ENCODE data around the gene GABBR1.

GABBR1 gene

DNA sequence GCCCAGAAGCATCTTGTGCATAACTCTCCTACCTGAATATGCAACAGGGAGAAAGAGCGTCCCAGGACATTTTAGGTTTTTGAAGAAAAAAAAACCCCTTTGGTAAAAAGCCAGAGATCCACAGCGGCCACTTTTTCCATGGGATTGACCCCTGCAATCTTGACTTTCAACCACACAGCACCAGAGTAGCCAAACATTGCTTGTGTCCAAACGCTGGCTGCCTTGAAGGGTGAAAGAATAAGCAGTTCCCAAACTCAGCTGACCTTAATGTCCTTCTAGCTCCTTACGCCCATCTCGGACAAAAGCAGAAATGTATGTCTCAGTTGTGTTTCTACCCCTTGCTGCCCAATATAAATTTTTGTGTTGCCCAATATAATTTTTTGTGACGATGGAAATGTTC is 22.7 kb upstream of the GABBR1 start:
- TF ChIP-seq, protein P1, sequence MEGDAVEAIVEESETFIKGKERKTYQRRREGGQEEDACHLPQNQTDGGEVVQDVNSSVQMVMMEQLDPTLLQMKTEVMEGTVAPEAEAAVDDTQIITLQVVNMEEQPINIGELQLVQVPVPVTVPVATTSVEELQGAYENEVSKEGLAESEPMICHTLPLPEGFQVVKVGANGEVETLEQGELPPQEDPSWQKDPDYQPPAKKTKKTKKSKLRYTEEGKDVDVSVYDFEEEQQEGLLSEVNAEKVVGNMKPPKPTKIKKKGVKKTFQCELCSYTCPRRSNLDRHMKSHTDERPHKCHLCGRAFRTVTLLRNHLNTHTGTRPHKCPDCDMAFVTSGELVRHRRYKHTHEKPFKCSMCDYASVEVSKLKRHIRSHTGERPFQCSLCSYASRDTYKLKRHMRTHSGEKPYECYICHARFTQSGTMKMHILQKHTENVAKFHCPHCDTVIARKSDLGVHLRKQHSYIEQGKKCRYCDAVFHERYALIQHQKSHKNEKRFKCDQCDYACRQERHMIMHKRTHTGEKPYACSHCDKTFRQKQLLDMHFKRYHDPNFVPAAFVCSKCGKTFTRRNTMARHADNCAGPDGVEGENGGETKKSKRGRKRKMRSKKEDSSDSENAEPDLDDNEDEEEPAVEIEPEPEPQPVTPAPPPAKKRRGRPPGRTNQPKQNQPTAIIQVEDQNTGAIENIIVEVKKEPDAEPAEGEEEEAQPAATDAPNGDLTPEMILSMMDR (IDR thresholded peaks at IDR 0.05; ENCODE audit: low read depth, low read length, missing control alignments), result no peak
- no peak for DNase-seq (ENCODE audit: low read depth)

DNA sequence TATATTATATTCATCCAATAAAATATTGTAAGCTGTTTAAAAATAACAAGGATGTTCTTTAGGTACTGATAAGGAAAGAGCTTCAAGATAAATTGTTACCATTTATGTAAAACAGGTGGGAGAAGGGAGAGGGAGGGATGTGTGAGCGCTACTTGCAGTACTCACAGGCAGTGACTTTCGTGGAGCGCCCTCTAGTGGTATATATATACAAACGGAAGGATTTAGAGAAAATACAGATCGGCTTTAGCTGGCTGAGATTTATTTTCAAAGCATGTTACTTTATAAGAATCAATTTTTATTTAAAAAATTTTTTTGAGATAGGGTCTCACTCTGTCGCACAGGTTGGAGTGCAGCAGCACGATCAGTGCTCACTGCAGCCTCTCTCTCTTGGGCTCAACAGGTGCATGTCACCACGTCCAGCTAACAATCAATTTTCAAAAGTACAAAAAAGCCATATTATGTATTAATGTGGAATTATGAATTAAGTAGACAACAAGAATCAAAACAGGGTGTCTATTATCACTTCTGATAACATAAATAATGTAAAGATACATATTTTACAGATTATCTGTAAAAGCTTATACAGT is 20.6 kb upstream of the GABBR1 start:
- TF ChIP-seq, protein P1 (IDR thresholded peaks at IDR 0.05; ENCODE audit: low read depth, low read length, missing control alignments), result peak; percentile 59
- DNase-seq (ENCODE audit: low read depth), result peak; percentile 55
- no peak overlapping the region for H3K4me3 ChIP-seq (ENCODE audit: low read depth, low read length)

More for the DNA sequence above, 22.7 kb upstream of the GABBR1 start:
- H3K4me3 ChIP-seq (ENCODE audit: low read depth, low read length), result no peak overlapping the region

DNA sequence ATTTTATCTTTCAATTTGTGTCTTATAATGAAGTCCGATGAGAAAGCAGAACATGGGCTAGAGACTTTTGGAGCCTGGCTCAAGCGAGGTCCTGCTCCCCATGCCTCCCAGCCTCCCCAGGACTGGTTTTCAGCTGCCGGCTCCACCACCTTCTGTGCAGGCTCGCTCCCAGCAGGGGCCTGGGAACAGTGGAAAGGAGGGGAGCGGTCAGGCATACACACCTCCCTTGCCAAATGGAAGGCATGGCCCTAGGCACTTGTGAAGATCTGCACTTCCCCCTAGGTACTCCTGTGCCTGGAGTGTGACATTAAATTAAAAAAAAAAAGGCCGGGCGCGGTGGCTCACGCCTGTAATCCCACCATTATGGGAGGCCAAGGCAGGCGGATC is 19.2 kb upstream of the GABBR1 start:
- TF ChIP-seq, protein P1 (IDR thresholded peaks at IDR 0.05; ENCODE audit: low read depth, low read length, missing control alignments), result no peak
- H3K4me3 ChIP-seq (ENCODE audit: low read depth, low read length), result no peak overlapping the region
- no peak for DNase-seq (ENCODE audit: low read depth)

DNA sequence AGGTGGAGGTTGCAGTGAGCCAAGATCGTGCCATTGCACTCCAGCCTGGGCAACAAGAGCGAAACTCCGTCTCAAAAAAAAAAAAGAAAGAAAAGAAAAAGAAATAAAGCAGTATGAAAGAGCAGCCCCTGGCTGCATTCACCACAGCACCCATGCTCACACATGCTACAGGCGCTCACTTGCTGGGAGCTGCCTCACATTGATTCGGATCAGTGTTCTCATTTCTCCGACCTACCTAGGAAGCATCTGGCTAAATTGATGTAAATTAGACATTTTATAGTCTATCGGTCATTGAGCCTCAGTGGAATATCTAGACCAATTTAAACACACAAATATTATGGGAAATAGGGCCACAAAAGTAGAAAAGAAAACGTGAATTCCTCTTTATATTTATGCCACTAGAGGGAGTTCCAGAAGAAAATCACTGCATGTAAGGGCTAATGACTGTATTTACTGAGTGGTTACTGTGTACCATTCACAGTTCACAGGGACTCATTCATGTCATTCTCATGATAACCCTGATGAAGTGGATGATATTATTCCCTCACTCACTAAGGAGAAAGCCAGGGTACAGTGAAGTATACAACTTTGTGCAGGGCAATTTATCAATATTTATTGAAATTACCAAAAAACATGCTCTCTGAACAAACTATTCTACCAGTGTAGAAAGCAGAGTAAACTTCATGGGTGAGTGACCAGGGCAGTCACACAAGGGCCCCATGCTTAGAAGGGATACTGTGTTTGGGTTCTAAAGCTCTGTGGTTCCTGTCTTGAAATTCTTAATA is 18.6 kb upstream of the GABBR1 start:
- TF ChIP-seq, protein P1 (IDR thresholded peaks at IDR 0.05; ENCODE audit: low read depth, low read length, missing control alignments), result peak; percentile 53
- no peak overlapping the region for H3K4me3 ChIP-seq (ENCODE audit: low read depth, low read length)
- DNase-seq (ENCODE audit: low read depth), result no peak

DNA sequence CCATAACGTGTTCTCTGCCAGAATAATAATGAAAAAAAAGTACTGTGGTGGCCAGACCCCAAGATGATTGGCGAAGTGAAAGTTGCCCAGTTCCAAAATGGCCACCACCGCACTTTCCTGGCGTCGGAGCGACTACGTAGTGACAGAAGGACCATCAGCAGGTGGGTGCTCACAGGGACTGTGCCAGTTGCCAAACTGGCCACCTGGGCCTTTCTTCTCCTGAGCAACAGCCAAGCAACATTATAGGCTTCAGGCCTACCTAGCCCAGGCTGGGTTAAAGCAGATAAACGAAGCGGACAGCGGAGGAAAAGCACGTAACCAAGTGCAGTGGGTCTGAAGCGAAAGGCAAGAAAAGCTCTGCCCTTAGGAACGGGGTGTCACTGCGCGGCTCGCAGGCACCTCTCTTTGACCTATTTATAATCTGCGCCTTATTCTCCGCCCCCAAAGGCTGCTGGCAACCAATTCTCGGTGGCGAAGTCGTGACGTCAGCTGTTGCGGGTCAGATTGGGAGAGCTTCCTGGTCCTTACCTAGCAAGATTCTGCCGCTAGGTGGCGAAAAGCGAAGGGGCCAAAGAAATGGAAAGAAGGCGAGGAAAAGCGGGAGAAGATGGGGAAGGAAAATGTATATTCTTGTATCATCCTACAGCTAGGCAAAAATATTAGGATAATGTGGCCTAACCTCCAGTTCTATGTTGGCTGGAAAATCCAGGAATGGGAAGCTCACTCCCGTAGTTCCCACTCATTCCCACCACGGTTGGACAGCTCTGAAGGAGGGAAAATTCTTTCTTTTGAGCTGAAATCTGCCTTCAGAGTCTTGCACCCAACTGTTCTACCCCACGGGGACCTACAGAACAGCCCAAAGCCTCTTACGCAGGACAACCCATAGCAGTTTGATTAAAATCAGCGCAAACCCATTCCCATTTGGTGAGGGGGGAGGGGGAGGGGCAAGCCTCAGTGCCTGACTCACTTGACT is 17.0 kb upstream of the GABBR1 start:
- DNase-seq (ENCODE audit: low read depth), result peak; percentile 96
- H3K4me3 ChIP-seq (ENCODE audit: low read depth, low read length), result peak overlapping the region; percentile 58
- TF ChIP-seq, protein P1 (IDR thresholded peaks at IDR 0.05; ENCODE audit: low read depth, low read length, missing control alignments), result peak; percentile 91

DNA sequence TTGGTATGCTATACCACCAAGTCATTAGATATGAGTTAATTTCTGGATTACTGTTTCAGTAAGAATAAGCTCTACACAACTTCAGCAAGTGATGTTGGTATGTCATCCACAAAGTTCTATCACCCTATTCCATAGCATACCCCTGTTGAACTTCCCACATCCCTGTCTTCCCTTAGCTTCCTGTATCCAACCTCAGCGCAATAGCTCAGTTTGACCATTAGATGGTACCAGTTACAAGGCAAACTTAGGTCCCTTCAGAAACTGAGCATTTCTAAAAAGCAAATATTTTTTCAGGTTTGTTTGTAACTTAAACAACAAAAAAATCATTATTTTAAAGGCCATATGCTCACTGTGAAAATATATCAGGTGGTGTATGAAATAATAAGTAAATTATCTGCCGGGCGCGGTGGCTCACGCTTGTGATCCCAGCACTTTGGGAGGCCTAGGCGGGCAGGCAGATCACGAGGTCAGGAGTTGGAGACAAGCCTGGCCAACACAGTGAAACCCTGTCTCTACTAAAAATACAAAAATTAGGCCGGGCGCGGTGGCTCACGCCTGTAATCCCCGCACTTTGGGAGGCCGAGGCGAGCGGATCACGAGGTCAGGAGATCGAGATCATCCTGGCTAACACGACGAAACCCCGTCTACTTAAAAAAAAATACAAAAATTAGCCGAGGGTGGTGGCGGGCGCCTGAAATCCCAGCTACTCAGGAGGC is 15.1 kb upstream of the GABBR1 start:
- no peak for DNase-seq (ENCODE audit: low read depth)
- H3K4me3 ChIP-seq (ENCODE audit: low read depth, low read length), result no peak overlapping the region
- TF ChIP-seq, protein P1 (IDR thresholded peaks at IDR 0.05; ENCODE audit: low read depth, low read length, missing control alignments), result peak; percentile 54
